ENCODE measurements around the gene TCEANC2.
A peak's percentile ranks its signal among the peaks of the same experiment; 100 is the strongest.
"Not testable (repeated sequence)": the region's sequence is repeated elsewhere in the genome, so short reads cannot be mapped to it uniquely, and the experiment has no call there.

Gene TCEANC2

DNA sequence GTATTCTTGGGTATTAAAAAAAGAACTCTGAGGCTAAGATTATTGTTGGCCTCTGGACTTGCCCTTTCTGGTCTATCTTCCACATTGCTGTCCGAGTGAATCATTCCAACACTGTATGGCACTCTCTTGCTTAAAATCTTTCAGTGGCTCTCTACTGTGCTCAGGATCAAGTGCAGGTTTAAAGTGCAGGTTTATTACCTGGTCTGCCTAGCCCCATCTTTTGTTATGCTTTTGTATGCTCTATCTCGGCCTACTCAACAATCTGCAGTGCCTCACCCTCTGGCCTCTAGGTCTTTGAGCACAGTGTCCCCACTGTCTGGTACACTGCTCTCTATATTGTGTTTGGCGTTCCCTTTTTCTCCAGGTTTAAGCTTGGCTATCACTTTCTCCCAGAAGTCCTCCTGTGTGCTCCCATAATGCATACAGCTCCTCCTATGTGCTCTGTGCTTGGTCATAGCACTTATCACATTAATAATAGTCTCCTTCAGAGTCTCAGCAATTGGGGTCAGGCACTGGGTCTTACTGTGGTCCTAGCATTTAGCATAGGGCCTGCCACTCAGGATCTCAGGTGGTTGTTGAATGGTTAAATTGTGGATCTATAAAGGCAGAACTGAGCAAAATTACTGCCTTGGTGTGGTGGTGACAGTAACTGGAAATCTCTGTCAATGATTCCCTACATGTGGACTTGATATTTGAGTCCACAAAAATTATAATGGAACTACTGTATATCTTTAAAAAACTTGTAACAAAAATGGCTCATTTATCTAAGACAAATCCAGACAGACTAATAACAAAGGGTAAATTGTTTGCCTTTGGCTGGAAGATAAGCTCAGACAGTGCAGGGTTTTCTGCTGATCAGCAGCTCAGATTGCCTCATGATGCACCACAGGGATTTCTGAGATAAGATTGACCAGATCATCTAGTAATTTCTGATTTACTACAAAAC, 24.8 kb upstream of the TCEANC2 start:
- no peak overlapping the region for H3K4me3 ChIP-seq (ENCODE audit: low read depth, low read length)
- no peak overlapping the region for H3K27ac ChIP-seq (ENCODE audit: low read depth, low read length)
- no peak overlapping the region for H3K9ac ChIP-seq (ENCODE audit: low read length)
- no peaks in the 10 kb centered on the region for H3K4me1 ChIP-seq (ENCODE audit: control insufficient read depth, insufficient read depth, low read length)
- peaks cover 17% of the 10 kb centered on the region for H3K36me3 ChIP-seq (ENCODE audit: control insufficient read depth, insufficient read depth, low read length)
- no peaks in the 10 kb centered on the region for H3K9me3 ChIP-seq (ENCODE audit: control insufficient read depth, insufficient read depth, low read depth, low read length)
- H3K27me3 ChIP-seq (ENCODE audit: control insufficient read depth, insufficient read depth, low read length): no peaks in the 10 kb centered on the region

DNA sequence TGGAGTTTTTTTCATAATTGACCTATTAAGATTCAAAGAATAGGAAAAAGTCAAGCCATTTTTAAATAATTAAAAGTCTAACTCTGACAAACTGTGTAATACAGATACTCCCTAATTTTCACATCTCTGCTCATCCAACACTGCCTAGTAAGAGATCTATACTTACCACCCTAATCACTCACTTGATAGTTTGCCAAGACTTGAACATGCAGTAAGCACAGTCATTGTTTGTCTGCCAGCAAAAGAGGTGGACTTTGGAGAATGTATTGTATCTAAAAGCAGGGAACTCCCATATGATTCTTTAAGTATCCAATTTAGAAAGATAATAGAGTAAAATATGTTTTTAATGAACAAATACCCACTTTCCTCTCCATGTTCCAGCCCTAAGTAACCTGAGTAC, 15.9 kb upstream of the TCEANC2 start:
- no peak overlapping the region for H3K27ac ChIP-seq (ENCODE audit: low read depth, low read length)
- no peaks in the 10 kb centered on the region for H3K4me1 ChIP-seq (ENCODE audit: control insufficient read depth, insufficient read depth, low read length)
- no peak overlapping the region for H3K4me3 ChIP-seq (ENCODE audit: low read depth, low read length)
- no peaks in the 10 kb centered on the region for H3K27me3 ChIP-seq (ENCODE audit: control insufficient read depth, insufficient read depth, low read length)
- no peak overlapping the region for H3K9ac ChIP-seq (ENCODE audit: low read length)
- H3K9me3 ChIP-seq (ENCODE audit: control insufficient read depth, insufficient read depth, low read depth, low read length): no peaks in the 10 kb centered on the region
- peaks cover 79% of the 10 kb centered on the region for H3K36me3 ChIP-seq (ENCODE audit: control insufficient read depth, insufficient read depth, low read length)

DNA sequence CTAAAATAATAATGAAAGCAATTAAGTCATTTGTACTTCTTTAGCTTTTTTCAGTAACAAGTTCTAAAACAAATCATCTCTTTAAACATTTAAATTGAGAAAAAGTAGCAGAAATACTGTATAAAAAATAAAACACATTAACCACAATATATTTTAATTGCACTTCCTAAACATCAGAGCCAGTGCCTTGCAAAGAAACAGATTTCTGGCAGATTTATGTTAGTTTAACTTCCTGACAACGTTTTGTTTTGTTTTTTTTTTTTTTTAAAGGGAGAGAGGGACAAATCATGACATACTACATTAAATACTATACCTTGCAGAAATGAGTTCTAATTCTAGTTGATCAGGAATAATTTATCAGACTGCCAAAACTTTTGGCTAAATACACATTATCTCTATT, 11.6 kb upstream of the TCEANC2 start:
- Histone ChIP-seq H3K4me1 (ENCODE audit: control insufficient read depth, insufficient read depth, low read length) (no peaks in the 10 kb centered on the region), H3K27ac (ENCODE audit: low read depth, low read length) (no peak overlapping the region), H3K9ac (ENCODE audit: low read length) (no peak overlapping the region), H3K27me3 (ENCODE audit: control insufficient read depth, insufficient read depth, low read length) (no peaks in the 10 kb centered on the region), H3K9me3 (ENCODE audit: control insufficient read depth, insufficient read depth, low read depth, low read length) (no peaks in the 10 kb centered on the region), H3K36me3 (ENCODE audit: control insufficient read depth, insufficient read depth, low read length) (peaks cover 60% of the 10 kb centered on the region), H3K4me3 (ENCODE audit: low read depth, low read length) (no peak overlapping the region)

DNA sequence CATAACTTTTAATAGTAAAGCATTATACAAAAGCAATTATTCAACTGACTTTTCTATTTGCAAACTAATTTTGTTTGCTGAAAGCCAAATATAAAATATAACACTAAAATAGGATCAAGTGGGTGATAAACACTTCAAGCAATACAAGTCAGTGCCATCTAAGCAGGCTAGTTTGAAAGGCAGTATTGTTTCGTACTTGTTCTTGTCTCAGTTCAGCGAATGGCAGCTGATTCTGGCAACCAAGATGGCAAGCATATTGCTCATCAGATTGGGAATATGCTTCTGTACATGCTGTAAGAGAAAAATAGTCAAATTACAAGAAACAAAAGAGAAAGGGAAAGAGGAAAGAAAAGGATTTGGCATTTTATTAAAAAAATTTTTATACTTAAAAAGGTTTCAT, 7.9 kb upstream of the TCEANC2 start:
- Histone ChIP-seq H3K36me3 (ENCODE audit: control insufficient read depth, insufficient read depth, low read length) (peaks cover 32% of the 10 kb centered on the region), H3K9me3 (ENCODE audit: control insufficient read depth, insufficient read depth, low read depth, low read length) (no peaks in the 10 kb centered on the region)

DNA sequence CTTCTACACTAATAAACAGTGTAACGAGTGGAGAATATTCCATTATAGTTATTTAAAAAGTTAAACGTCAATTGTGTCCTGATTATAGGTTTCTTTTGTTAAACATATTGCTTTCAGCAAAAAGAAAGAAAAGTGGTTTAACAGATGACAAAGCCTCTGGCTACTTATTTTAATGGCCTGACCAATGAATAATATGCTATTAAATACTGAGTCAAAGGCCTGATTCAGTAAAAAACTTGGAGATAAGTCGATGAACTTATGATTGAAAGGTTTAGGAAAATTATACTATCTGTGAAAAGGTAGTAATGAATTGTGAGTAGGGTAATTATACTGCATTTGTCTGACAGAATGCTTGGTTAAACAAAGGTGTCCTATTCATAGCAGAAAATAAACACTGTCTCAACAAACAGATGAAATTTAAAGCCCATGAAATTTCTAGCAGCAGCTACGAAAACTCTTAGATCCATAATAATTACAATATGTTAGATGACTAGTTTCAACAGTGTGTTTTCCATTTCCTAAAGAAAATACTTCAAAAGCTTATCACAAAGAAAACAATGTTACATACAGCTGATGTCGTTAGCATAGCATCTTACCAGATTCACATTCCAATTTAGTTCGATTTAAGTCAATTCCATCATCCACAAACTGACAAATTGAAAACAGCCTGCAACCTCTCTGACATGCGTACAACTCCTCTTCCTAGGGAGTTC, 6.6 kb upstream of the TCEANC2 start:
- Histone ChIP-seq H3K27ac (ENCODE audit: low read depth, low read length) (no peak overlapping the region), H3K4me3 (ENCODE audit: low read depth, low read length) (no peak overlapping the region), H3K27me3 (ENCODE audit: control insufficient read depth, insufficient read depth, low read length) (no peaks in the 10 kb centered on the region), H3K9ac (ENCODE audit: low read length) (no peak overlapping the region), H3K36me3 (ENCODE audit: control insufficient read depth, insufficient read depth, low read length) (peaks cover 20% of the 10 kb centered on the region), H3K4me1 (ENCODE audit: control insufficient read depth, insufficient read depth, low read length) (peaks cover 4% of the 10 kb centered on the region; the same call in 1 of the 2 replicates), H3K9me3 (ENCODE audit: control insufficient read depth, insufficient read depth, low read depth, low read length) (no peaks in the 10 kb centered on the region)

More for the DNA sequence above, 7.9 kb upstream of the TCEANC2 start:
- Histone ChIP-seq H3K4me1 (ENCODE audit: control insufficient read depth, insufficient read depth, low read length) (no peaks in the 10 kb centered on the region), H3K27me3 (ENCODE audit: control insufficient read depth, insufficient read depth, low read length) (no peaks in the 10 kb centered on the region), H3K4me3 (ENCODE audit: low read depth, low read length) (no peak overlapping the region), H3K9ac (ENCODE audit: low read length) (no peak overlapping the region), H3K27ac (ENCODE audit: low read depth, low read length) (no peak overlapping the region)

DNA sequence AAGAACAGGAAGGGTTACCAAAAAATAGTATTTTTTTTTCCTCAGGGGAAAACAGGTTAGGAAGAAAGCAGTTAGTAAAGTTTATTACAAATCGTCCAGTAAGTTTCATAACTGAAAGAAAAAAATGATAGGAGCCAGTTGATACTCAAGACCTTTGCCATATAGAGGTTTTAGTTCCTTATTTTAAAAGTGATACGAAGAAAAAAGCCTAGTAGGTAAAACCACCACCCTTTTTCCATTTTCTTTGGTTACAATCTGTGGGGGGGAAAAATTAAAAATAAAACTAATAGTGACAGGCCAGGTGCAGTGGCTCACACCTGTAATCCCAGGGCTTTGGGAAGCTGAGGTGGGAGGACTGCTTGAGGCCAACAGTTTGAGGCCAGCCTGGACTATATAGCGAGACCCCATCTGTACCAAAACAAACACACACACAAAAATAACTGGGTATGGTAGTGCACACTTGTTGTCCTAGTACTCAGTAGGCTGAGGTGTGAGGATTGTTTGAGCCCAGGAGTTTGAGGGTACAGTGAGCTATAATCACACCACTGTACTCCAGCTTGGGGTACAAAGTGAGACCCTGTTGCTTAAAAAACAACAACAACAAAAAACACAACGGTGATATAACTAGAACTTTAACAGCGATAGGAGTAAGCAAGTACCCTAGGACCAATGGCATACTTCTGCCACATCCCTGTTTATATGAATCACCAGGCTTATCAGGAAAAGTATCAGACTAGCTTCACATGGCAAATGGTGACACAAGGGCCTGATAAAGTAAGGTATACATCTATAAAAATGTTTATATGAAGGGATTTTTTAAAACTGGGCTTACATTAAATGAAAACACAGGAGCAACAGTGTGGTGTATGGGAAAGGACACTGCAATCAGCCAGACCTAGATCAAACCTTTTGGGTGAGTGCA, 5.8 kb upstream of the TCEANC2 start:
- peaks cover 6% of the 10 kb centered on the region; the same call in 1 of the 2 replicates for H3K4me1 ChIP-seq (ENCODE audit: control insufficient read depth, insufficient read depth, low read length)
- H3K36me3 ChIP-seq (ENCODE audit: control insufficient read depth, insufficient read depth, low read length): peaks cover 11% of the 10 kb centered on the region
- H3K9ac ChIP-seq (ENCODE audit: low read length): no peak overlapping the region
- no peak overlapping the region for H3K4me3 ChIP-seq (ENCODE audit: low read depth, low read length)
- no peak overlapping the region for H3K27ac ChIP-seq (ENCODE audit: low read depth, low read length)
- H3K9me3 ChIP-seq (ENCODE audit: control insufficient read depth, insufficient read depth, low read depth, low read length): no peaks in the 10 kb centered on the region
- H3K27me3 ChIP-seq (ENCODE audit: control insufficient read depth, insufficient read depth, low read length): no peaks in the 10 kb centered on the region

DNA sequence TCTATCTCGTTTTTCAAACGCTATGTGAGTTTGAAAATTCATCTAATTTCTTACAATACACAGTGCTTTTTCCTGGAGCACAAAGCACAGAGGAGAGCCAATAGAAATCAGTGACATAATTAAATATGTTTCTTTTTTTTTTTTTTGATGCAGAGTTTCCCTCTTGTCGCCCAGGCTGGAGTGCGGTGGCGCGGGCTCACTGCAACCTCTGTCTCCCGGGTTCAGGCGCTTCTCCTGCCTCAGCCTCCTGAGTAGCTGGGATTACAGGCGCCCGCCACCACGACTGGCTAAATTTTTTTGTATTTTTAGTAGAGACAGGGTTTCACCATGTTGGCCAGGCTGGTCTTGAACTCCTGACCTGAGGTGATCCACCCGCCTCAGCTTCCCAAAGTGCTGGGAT, 3.0 kb upstream of the TCEANC2 start:
- H3K36me3 ChIP-seq (ENCODE audit: control insufficient read depth, insufficient read depth, low read length); H3K27me3 ChIP-seq (ENCODE audit: control insufficient read depth, insufficient read depth, low read length); H3K27ac ChIP-seq (ENCODE audit: low read depth, low read length); H3K9me3 ChIP-seq (ENCODE audit: control insufficient read depth, insufficient read depth, low read depth, low read length); H3K4me3 ChIP-seq (ENCODE audit: low read depth, low read length); H3K9ac ChIP-seq (ENCODE audit: low read length): not testable (repeated sequence)
- peaks cover 13% of the 10 kb centered on the region for H3K4me1 ChIP-seq (ENCODE audit: control insufficient read depth, insufficient read depth, low read length)

DNA sequence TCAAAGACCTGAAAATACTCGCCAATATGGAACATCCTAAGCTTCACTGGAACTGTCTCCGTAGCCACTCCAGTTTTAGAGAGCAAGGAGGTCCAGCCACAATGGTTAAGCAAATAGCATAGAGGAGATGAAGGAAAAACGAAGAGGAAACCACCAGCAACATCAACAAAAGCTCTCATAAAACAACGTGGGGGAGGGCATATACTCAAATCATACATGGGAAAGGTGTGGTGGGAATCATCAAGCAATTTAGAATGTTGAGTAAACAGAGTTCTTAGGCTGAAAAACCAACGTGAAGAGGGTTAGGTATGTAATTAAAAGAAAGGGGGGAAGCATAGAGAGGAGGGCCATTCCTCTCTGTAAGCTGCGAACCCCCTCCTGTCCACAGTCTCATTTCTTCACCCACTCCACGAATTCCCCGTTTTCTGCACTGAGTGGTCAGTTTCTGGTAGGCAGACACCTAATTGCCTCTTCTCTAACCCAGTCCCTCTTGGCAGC, 1.4 kb upstream of the TCEANC2 start:
- Histone ChIP-seq H3K4me3 (ENCODE audit: low read depth, low read length) (peak overlapping the region; percentile 81), H3K4me1 (ENCODE audit: control insufficient read depth, insufficient read depth, low read length) (peaks cover 13% of the 10 kb centered on the region), H3K27ac (ENCODE audit: low read depth, low read length) (no peak overlapping the region), H3K27me3 (ENCODE audit: control insufficient read depth, insufficient read depth, low read length) (no peaks in the 10 kb centered on the region), H3K9me3 (ENCODE audit: control insufficient read depth, insufficient read depth, low read depth, low read length) (no peaks in the 10 kb centered on the region), H3K36me3 (ENCODE audit: control insufficient read depth, insufficient read depth, low read length) (no peaks in the 10 kb centered on the region), H3K9ac (ENCODE audit: low read length) (peak overlapping the region; percentile 79)

DNA sequence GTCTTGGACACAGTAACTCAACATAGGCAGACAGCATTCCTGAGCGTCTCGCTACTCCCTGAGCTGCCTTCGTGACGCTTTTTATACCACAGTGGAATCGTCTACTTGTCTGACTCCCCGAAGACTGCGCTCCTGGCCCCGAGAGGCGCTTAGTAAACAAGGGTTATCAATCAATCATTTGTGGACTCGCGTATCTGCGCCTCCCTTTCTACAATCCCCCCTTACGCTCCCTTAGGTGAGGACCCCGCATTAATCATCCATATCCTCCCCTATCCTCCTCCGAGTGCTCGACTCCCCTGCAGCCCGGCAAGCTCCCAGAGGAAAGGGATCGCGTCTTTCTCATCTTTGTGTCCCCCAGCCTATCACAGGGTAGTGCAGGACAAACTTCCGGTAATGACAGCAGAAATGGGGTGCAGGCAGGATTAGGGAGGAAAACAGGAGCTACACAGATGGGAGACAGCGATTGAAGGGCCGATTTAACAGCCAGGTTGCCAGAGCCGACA, 926 bp upstream of the TCEANC2 start:
- Histone ChIP-seq H3K9ac (ENCODE audit: low read length) (peak overlapping the region; percentile 79), H3K36me3 (ENCODE audit: control insufficient read depth, insufficient read depth, low read length) (no peaks in the 10 kb centered on the region), H3K27me3 (ENCODE audit: control insufficient read depth, insufficient read depth, low read length) (no peaks in the 10 kb centered on the region), H3K4me3 (ENCODE audit: low read depth, low read length) (peak overlapping the region; percentile 81), H3K4me1 (ENCODE audit: control insufficient read depth, insufficient read depth, low read length) (peaks cover 13% of the 10 kb centered on the region), H3K27ac (ENCODE audit: low read depth, low read length) (no peak overlapping the region), H3K9me3 (ENCODE audit: control insufficient read depth, insufficient read depth, low read depth, low read length) (no peaks in the 10 kb centered on the region)

DNA sequence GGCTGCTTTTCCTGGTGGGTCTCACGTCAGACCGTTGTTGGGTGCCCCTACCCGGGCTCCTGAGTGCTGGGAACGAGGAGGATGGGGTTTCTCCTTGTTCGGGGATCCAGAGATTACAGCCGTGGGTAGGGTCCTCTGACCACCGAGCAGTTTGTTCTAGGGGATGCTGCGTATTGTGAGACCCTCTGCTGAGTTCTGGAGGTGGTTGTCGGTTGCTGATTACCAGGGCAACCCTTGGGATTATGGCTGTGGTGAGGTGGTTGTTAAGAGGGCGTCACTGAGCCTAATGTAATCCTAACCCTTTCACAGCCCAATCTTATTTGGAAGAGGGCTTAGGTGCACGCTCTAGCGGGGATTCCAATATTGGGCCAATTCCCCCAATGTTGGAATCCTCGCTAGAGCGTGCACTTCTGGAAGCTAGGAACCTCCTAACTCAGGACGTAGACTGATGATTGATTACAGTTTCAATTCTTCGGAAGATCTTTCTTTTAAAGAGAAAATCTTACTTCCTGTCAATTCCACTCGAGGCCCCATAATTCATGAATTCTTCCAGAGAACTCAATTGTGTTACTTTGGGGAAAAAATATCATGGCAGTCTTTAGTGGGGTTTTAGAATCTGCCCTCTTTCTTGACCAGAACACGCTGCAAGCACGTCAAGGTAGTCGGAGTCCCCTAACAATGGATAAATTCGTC, 483 bp downstream of the TCEANC2 start:
- Histone ChIP-seq H3K9ac (ENCODE audit: low read length) (peak overlapping the region; percentile 80), H3K4me1 (ENCODE audit: control insufficient read depth, insufficient read depth, low read length) (peaks cover 13% of the 10 kb centered on the region), H3K9me3 (ENCODE audit: control insufficient read depth, insufficient read depth, low read depth, low read length) (no peaks in the 10 kb centered on the region), H3K36me3 (ENCODE audit: control insufficient read depth, insufficient read depth, low read length) (0 out of 2 replicates have a peak, but pooled peaks cover 3% of the 10 kb centered on the region), H3K27ac (ENCODE audit: low read depth, low read length) (no peak overlapping the region; the same call in 1 of the 2 replicates), H3K27me3 (ENCODE audit: control insufficient read depth, insufficient read depth, low read length) (no peaks in the 10 kb centered on the region), H3K4me3 (ENCODE audit: low read depth, low read length) (peak overlapping the region; percentile 81)

Data from HUES6 (cell line).